GM12892 (cell line): ENCODE data around the gene ZAP70.
A peak's percentile ranks its signal among the peaks of the same experiment; 100 is the strongest.

ENCODE experiments used
- DNase-seq: peaks from one replicate; pipeline ENCODE4 v3.0.0; 2011; ENCODE audit not compliant: insufficient read length
- FAIRE-seq: peaks from 2 replicates; lab custom pipeline; 2011; peaks lifted over from hg19 to GRCh38; lab: Jason Lieb, UNC
- POLR2A ChIP-seq: IDR thresholded peaks from 2 replicates; pipeline ENCODE4 v1.6.1; 2011; ENCODE audit warnings: low read depth, low read length, control low read depth
- POLR2AphosphoS5 ChIP-seq: IDR thresholded peaks from 2 replicates; pipeline ENCODE4 v1.6.1; 2011; ENCODE audit warnings: low read depth, low read length, control low read depth
- TAF1 ChIP-seq: IDR thresholded peaks from 2 replicates; pipeline ENCODE4 v1.6.1; 2011; ENCODE audit warnings: low read depth, mild to moderate bottlenecking, control low read depth, low read length, borderline replicate concordance

The ZAP70 gene

GRCh38 chr2:97740590-97741182 is 27.3 kb downstream of the ZAP70 start:
- no peak for FAIRE-seq
- TF ChIP-seq POLR2A (no peak), POLR2AphosphoS5 (no peak), TAF1 (no peak)
- DNase-seq, result peak; percentile 74

- no peak for FAIRE-seq
- no peak for DNase-seq
- TF ChIP-seq POLR2A (no peak), TAF1 (no peak), POLR2AphosphoS5 (no peak)
These were observed 27.9 kb downstream of the ZAP70 start for GRCh38 chr2:97741251-97741650.

GRCh38 chr2:97741686-97742085 is 28.3 kb downstream of the ZAP70 start:
- DNase-seq (no peak), FAIRE-seq (no peak)
- no peak for TF ChIP-seq POLR2A
- TF ChIP-seq TAF1, result no peak
- TF ChIP-seq POLR2AphosphoS5, result no peak

- TF ChIP-seq POLR2A (no peak), TAF1 (no peak), POLR2AphosphoS5 (no peak)
- FAIRE-seq (no peak), DNase-seq (no peak)
These were observed 29.0 kb downstream of the ZAP70 start for GRCh38 chr2:97742381-97742847.

DNA sequence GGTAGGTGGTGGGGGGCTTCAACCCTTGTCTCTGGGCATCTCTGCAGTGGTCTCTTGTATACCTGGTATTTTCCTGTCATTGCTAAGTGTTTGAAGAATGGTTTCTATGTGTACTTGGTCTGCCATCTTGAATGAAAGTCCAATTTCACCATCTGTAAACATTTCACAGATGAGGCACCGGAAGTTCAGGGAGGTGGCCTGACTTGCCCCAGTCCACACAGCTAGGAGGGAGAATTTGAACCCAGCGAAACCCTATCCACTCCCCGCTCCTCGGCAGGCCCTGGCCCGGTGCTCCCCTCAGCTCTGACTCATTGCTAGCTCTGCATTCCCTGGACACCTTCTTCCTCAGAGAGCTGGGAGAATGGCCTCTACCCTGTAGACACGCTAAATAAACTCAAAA is 30.5 kb downstream of the ZAP70 start:
- FAIRE-seq (no peak), DNase-seq (no peak)
- TF ChIP-seq POLR2AphosphoS5, result no peak

- no peak for TF ChIP-seq TAF1
- no peak for TF ChIP-seq POLR2AphosphoS5
- TF ChIP-seq POLR2A, result no peak
- DNase-seq (no peak), FAIRE-seq (peak; percentile 40)
These were observed 32.2 kb downstream of the ZAP70 start for GRCh38 chr2:97745474-97746174.

- FAIRE-seq, result no peak
- DNase-seq, result no peak
- no peak for TF ChIP-seq POLR2AphosphoS5
- TF ChIP-seq TAF1, result no peak
- TF ChIP-seq POLR2A, result no peak
These were observed 33.9 kb downstream of the ZAP70 start for GRCh38 chr2:97747285-97747684.

GRCh38 chr2:97747716-97748115 is 34.3 kb downstream of the ZAP70 start:
- FAIRE-seq (no peak), DNase-seq (no peak)
- no peak for TF ChIP-seq POLR2AphosphoS5
- no peak for TF ChIP-seq TAF1
- no peak for TF ChIP-seq POLR2A

- FAIRE-seq, result no peak
- TF ChIP-seq POLR2AphosphoS5, result no peak
- TF ChIP-seq POLR2A, result no peak
- TF ChIP-seq TAF1, result no peak
- DNase-seq, result no peak
These were observed 36.2 kb downstream of the ZAP70 start for GRCh38 chr2:97749581-97749980.

GRCh38 chr2:97750017-97750416 is 36.6 kb downstream of the ZAP70 start:
- TF ChIP-seq POLR2A, result no peak
- TF ChIP-seq POLR2AphosphoS5, result no peak
- no peak for TF ChIP-seq TAF1
- DNase-seq (no peak), FAIRE-seq (no peak)

GRCh38 chr2:97751752-97752151 is 38.4 kb downstream of the ZAP70 start:
- TF ChIP-seq POLR2A, result no peak
- no peak for TF ChIP-seq POLR2AphosphoS5
- TF ChIP-seq TAF1, result no peak
- no peak for FAIRE-seq
- no peak for DNase-seq

- no peak for DNase-seq
- no peak for FAIRE-seq
- no peak for TF ChIP-seq TAF1
- TF ChIP-seq POLR2AphosphoS5, result no peak
- TF ChIP-seq POLR2A, result no peak
These were observed 39.3 kb downstream of the ZAP70 start for GRCh38 chr2:97752342-97753334.
